HG03558 (cell line): ENCODE data around the gene CLCNKA.
"Not testable (repeated sequence)": the region's sequence is repeated elsewhere in the genome, so short reads cannot be mapped to it uniquely, and the experiment has no call there.

Experiments
- ATAC-seq: cut with Tn5 transposase; IDR thresholded peaks from one replicate; pipeline ENCODE4 v1.9.1; 2021; ENCODE audit warnings: moderate number of reproducible peaks; ENCODE audit not compliant: unreplicated experiment; ENCODE audit errors: extremely low read depth

CLCNKA gene

GRCh38 chr1:16033103-16033632 is 11.3 kb downstream of the CLCNKA start:
- ATAC-seq, result not testable (repeated sequence)

GRCh38 chr1:16036461-16036860 is 14.6 kb downstream of the CLCNKA start:
- not testable (repeated sequence) for ATAC-seq

GRCh38 chr1:16038620-16038912 is 16.7 kb downstream of the CLCNKA start:
- ATAC-seq, result no peak

GRCh38 chr1:16039871-16040270 is 18.0 kb downstream of the CLCNKA start:
- ATAC-seq, result not testable (repeated sequence)

GRCh38 chr1:16041200-16041599 is 19.4 kb downstream of the CLCNKA start:
- no peak for ATAC-seq

GRCh38 chr1:16042096-16042495 is 20.3 kb downstream of the CLCNKA start:
- ATAC-seq, result no peak

GRCh38 chr1:16042654-16043053 is 20.8 kb downstream of the CLCNKA start:
- ATAC-seq, result not testable (repeated sequence)

GRCh38 chr1:16043521-16043920 is 21.7 kb downstream of the CLCNKA start, which contains the start of gene CLCNKB:
CLCNKB (plus strand) TSS chr1:16043782; CDS start chr1:16044493, 711 bp downstream.
- no peak for ATAC-seq

GRCh38 chr1:16043950-16044349 is 22.1 kb downstream of the CLCNKA start:
- no peak for ATAC-seq

GRCh38 chr1:16046842-16047241 is 25.0 kb downstream of the CLCNKA start:
- no peak for ATAC-seq

- no peak for ATAC-seq
Measured at GRCh38 chr1:16047791-16048475, 26.1 kb downstream of the CLCNKA start.

- no peak for ATAC-seq
Measured at GRCh38 chr1:16048573-16049189, 26.8 kb downstream of the CLCNKA start.

- ATAC-seq, result no peak
Measured at GRCh38 chr1:16050328-16050727, 28.5 kb downstream of the CLCNKA start.

- ATAC-seq, result no peak
Measured at GRCh38 chr1:16051039-16051438, 29.2 kb downstream of the CLCNKA start.

- not testable (repeated sequence) for ATAC-seq
Measured at GRCh38 chr1:16051949-16052348, 30.1 kb downstream of the CLCNKA start.

- no peak for ATAC-seq
Measured at GRCh38 chr1:16053781-16054502, 32.1 kb downstream of the CLCNKA start.

- no peak for ATAC-seq
Measured at GRCh38 chr1:16054598-16055540, 33.0 kb downstream of the CLCNKA start.

GRCh38 chr1:16055613-16056520 is 34.0 kb downstream of the CLCNKA start:
- ATAC-seq, result no peak

GRCh38 chr1:16056521-16056912 is 34.7 kb downstream of the CLCNKA start:
- ATAC-seq, result not testable (repeated sequence)
